ENCODE measurements around the gene THSD4.

Gene THSD4

DNA sequence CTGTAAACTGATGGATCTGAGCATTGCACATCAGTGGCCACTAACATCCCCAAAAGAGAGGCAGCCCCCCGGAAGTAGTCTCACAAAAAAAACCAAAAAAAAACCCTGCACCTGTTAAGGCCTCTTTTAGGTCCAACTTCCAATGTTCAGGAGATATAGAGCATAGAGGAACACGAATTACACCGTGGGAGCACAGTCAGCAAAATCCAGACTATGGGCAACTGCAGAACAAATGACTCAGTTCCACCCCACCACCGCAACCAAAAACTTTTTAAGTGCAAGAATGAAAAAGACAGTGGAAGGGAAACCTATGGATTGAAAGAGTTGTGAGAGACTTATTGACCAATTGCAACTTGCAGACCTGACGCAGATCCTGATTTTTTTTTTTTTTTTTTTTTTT is 652.9 kb downstream of the THSD4 start:
- POLR2A ChIA-PET, result no interaction called here
- CTCF ChIA-PET, result interaction anchor here (1.6 kb wide), 1 partner anchor 14 kb away, joined by 4 read pairs; no protein-coding TSS in a partner anchor
- DNase-seq (ENCODE audit: extremely low spot score), result no peak
- TF ChIP-seq, protein P1, sequence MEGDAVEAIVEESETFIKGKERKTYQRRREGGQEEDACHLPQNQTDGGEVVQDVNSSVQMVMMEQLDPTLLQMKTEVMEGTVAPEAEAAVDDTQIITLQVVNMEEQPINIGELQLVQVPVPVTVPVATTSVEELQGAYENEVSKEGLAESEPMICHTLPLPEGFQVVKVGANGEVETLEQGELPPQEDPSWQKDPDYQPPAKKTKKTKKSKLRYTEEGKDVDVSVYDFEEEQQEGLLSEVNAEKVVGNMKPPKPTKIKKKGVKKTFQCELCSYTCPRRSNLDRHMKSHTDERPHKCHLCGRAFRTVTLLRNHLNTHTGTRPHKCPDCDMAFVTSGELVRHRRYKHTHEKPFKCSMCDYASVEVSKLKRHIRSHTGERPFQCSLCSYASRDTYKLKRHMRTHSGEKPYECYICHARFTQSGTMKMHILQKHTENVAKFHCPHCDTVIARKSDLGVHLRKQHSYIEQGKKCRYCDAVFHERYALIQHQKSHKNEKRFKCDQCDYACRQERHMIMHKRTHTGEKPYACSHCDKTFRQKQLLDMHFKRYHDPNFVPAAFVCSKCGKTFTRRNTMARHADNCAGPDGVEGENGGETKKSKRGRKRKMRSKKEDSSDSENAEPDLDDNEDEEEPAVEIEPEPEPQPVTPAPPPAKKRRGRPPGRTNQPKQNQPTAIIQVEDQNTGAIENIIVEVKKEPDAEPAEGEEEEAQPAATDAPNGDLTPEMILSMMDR (IDR thresholded peaks at IDR 0.05; ENCODE audit: control extremely low read depth, extremely low read depth, low read depth, missing control alignments), result no peak

DNA sequence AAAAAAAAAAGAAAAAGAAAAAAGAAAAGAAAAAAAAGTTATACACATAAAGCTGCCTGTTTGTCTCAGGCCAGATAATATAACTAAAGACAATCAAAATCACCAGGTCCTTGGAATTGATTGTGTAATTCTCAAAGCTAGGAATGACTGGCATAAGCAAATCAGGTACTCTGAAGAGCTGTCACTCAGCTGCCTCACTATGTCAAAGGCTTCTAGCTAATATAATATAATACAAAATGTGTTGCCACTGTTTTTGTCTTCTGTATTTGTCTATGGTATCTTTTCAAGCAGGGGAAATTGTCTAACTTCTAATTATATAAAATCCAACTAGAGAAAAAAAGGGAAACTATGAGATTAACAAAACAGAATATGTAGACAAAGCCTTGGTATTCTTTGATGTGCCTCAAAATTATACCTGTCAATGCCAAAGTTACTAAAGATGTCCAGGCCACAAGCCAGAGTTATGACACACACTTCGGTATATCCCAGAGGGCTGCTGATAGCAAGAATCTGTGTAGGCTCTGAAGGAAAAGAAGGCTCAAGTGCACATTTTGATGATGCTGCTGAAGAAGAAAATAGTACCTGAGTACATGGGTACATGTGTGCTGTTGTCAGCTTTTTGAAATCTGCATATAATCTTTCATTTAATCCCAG is 658.1 kb downstream of the THSD4 start:
- POLR2A ChIA-PET, result interaction anchor here (0.6 kb wide), 1 partner anchor 323 kb away, joined by 3 read pairs; no protein-coding TSS in a partner anchor
- TF ChIP-seq, protein P1 (IDR thresholded peaks at IDR 0.05; ENCODE audit: control extremely low read depth, extremely low read depth, low read depth, missing control alignments), result no peak
- no peak for DNase-seq (ENCODE audit: extremely low spot score)
- CTCF ChIA-PET, result interaction anchor here (1.2 to 4.6 kb wide), 5 partner anchors 7 to 383 kb away, joined by 5 to 34 read pairs (median 16); no protein-coding TSS in a partner anchor

DNA sequence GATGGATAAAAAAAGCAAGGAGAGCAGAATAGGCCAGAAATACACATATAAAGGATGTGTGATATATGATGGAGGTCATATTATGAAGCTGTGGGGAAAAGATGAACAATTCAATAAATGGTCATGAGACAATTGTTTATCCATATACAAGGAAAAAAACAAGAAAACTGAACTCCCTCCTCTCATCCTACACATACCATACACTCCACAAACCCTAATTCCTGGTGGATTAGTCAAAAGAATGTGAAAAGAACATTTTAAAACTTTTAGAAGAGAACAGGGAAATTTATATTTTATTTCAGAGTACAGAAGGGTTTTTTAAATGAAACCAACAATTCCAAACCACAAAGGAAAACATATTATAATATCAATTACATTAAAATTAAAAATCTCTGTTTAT is 660.6 kb downstream of the THSD4 start:
- POLR2A ChIA-PET, result no interaction called here
- CTCF ChIA-PET, result interaction anchor here (0.9 to 1.6 kb wide), 4 partner anchors 11 to 380 kb away, joined by 3 read pairs; no protein-coding TSS in a partner anchor
- TF ChIP-seq, protein P1 (IDR thresholded peaks at IDR 0.05; ENCODE audit: control extremely low read depth, extremely low read depth, low read depth, missing control alignments), result no peak
- no peak for DNase-seq (ENCODE audit: extremely low spot score)

DNA sequence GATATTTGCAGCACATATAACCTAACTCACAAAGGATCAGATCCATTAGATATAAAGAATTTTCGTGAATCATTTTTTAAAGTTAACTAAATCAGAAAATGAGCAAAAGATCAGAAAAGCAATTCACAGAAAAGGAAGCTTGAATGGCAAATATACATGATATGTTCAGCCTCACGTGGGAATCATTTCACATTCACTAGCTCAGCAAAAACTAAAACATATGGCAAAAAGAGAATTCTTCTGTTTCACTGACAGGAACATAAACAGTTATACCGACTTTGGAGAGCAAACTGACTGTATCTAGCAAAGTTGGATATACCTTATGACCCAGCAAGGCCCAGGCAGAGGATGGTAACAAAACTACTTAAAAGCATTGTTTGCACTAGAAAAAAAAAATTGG is 661.0 kb downstream of the THSD4 start:
- TF ChIP-seq, protein P1 (IDR thresholded peaks at IDR 0.05; ENCODE audit: control extremely low read depth, extremely low read depth, low read depth, missing control alignments), result no peak
- CTCF ChIA-PET, result interaction anchor here (0.9 to 2.2 kb wide), 5 partner anchors 11 to 380 kb away, joined by 3 to 7 read pairs (median 3); no protein-coding TSS in a partner anchor
- POLR2A ChIA-PET, result no interaction called here
- no peak for DNase-seq (ENCODE audit: extremely low spot score)

DNA sequence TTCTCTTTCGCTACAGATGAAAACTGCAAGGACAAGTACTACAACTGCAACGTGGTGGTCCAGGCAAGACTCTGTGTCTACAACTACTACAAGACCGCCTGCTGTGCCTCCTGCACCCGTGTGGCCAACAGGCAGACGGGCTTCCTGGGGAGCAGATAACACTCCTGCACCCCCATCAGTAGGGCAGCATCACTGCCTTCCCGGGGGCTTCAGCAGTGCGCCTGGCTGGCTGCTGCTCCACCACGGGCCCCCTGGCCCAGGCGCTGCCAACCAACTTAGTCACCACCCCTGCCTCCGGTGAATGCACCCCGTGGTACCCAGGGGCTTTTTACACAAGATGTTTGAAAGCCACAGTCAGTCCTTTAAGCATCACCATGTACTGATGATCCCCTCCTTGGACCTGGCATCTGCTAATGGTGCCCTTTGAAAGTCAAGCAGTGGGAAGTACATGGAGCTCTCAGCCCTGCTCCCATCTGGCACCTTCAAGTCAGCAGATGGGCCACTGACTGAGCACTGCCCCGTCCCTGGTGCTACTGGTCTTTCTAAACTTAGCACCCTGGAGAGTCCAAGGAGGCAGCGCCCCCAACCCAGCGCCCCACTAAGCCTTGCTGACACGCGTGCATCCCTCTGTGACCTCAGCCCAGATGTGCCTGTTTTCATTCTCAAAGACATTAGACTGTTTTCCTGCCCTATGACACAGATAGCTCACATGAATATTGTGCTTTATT is 662.1 kb downstream of the THSD4 start:
- TF ChIP-seq, protein P1 (IDR thresholded peaks at IDR 0.05; ENCODE audit: control extremely low read depth, extremely low read depth, low read depth, missing control alignments), result no peak
- CTCF ChIA-PET, result interaction anchor here (0.7 to 2.5 kb wide), 7 partner anchors 13 to 379 kb away, joined by 3 to 13 read pairs (median 7); no protein-coding TSS in a partner anchor
- DNase-seq (ENCODE audit: extremely low spot score), result no peak
- POLR2A ChIA-PET, result no interaction called here

DNA sequence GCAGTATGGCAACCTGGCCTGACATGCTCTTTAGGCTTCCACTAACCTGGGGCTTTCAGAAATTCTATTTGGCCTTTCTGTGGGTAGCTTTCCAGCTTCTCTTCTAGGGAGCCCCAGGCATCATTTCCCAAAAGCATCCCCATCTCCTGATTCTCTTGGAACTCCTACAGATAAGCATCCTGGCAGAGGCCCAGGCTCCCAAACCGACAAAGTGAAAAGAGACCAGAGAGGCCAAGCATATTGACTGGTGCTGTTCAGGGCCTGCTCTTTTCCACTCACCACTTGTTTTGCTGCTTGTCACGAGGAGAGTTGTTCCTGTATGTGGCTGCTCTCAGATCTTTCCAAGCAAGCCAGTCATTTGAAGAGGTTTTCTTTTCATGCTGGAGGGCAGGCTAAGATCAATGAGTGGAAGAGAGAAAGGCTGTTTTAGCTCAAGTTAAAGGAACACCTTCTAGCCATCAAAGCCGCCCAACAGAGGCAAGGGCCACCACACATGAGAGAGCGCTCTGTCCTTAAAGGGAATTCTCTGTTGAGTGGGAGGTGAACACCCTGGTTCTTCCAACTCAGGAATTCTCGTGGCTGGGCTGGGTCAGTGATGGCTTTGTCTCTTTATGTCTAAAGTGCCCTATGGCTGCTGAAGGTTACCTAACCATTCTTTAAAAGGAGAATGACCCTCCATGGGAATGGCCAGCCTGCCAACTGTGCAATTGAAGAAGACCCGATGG is 664.0 kb downstream of the THSD4 start:
- ChIA-PET POLR2A (interaction anchor here (0.6 kb wide), 2 partner anchors 273 to 994 kb away, joined by 3 to 8 read pairs; no protein-coding TSS in a partner anchor), CTCF (interaction anchor here (1.0 to 4.0 kb wide), 12 partner anchors 8 to 442 kb away, joined by 3 to 34 read pairs (median 8); no protein-coding TSS in a partner anchor)
- TF ChIP-seq, protein P1 (IDR thresholded peaks at IDR 0.05; ENCODE audit: control extremely low read depth, extremely low read depth, low read depth, missing control alignments), result no peak
- DNase-seq (ENCODE audit: extremely low spot score), result no peak

Measured in GM10248 (cell line).